Measurements from ENCODE around the gene CRYGS.

DNA sequence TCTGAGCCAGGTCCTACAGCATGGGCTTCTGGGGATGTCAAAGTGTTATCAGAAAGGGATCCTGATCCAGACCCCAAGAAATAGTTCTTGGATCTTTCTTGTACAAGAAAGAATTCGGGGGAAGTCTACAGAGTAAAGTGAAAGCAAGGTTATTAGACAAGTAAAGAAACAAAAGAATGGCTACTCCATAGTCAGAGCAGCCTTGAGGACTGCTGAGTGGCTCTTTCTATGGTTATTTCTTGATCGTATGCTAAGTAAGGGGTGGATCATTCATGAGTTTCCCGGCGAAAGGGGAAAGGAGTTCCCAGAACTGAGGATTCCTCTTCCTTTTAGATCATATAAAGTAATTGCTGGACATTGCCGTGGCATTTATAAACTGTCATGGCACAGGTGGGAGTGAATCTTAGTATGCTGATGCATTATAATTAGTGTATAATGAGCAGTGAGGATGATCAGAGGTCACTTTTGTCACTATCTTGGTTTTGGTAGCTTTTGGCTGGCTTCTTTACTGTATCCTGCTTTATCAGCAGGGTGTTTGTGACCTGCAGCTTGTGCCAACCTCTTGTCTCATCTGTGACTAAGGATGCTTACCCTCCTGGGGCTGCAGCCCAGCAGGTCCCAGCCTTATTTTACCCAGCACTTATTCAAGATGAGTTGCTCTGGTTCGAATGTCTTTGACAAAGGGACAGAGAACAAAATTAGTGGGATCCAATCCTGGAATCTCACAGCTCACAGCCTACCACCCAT lies 41.0 kb downstream of the CRYGS start:
- TF ChIP-seq, protein P1, sequence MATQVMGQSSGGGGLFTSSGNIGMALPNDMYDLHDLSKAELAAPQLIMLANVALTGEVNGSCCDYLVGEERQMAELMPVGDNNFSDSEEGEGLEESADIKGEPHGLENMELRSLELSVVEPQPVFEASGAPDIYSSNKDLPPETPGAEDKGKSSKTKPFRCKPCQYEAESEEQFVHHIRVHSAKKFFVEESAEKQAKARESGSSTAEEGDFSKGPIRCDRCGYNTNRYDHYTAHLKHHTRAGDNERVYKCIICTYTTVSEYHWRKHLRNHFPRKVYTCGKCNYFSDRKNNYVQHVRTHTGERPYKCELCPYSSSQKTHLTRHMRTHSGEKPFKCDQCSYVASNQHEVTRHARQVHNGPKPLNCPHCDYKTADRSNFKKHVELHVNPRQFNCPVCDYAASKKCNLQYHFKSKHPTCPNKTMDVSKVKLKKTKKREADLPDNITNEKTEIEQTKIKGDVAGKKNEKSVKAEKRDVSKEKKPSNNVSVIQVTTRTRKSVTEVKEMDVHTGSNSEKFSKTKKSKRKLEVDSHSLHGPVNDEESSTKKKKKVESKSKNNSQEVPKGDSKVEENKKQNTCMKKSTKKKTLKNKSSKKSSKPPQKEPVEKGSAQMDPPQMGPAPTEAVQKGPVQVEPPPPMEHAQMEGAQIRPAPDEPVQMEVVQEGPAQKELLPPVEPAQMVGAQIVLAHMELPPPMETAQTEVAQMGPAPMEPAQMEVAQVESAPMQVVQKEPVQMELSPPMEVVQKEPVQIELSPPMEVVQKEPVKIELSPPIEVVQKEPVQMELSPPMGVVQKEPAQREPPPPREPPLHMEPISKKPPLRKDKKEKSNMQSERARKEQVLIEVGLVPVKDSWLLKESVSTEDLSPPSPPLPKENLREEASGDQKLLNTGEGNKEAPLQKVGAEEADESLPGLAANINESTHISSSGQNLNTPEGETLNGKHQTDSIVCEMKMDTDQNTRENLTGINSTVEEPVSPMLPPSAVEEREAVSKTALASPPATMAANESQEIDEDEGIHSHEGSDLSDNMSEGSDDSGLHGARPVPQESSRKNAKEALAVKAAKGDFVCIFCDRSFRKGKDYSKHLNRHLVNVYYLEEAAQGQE (IDR thresholded peaks at IDR 0.05; ENCODE audit: insufficient read depth in 1 of 2, low read depth in 2 of 2, low read length in 2 of 2): no peak
- no peak for TF ChIP-seq POLR2AphosphoS5 (IDR thresholded peaks at IDR 0.05; ENCODE audit: low read depth, low read length)
- TF ChIP-seq TAF1 (IDR thresholded peaks at IDR 0.05; ENCODE audit: borderline replicate concordance, insufficient read depth, low read length): no peak
